PC-3 (cell line): ENCODE results near the gene KRT2. TPM values are rescaled to one million over a fixed set of nuclear protein-coding genes. Genes with fewer than 3 reads are reported as not detected.

Source experiments
- ATAC-seq: fragments of 200-7000 bp; cut with Tn5 transposase; 2 replicates; pipeline ENCODE4 v1.9.1; 2020; ENCODE audit warnings: mild to moderate bottlenecking, moderate library complexity
- BruUV-seq: library from RNA; stranded (reverse); fragments of 400-500 nt; replicated peaks from 2 replicates; lab custom pipeline; 2021; lab: Mats Ljungman, UMichigan
- CTCF ChIA-PET: fragments of 300-600 bp; sonication (Branson Sonifier 250); formaldehyde crosslinking; loops from one replicate; lab custom pipeline; 2022; ENCODE audit warnings: antibody characterized with exemption; lab: Charles Lee
- POLR2A ChIA-PET: fragments of 300-600 bp; sonication (Branson Sonifier 250); formaldehyde crosslinking; loops from one replicate; lab custom pipeline; 2022; ENCODE audit warnings: antibody characterized with exemption; ENCODE audit not compliant: unreplicated experiment; lab: Charles Lee
- DNase-seq: peaks from one replicate; pipeline ENCODE4 v3.0.0-alpha.2; 2015
- H2AFZ ChIP-seq: fragments of 300-600 bp; sonication (generic); 2 replicates; pipeline ENCODE4 v1.6.0; 2016; ENCODE audit warnings: antibody characterized with exemption, low read length
- H3F3A ChIP-seq: fragments of 300-600 bp; sonication (generic); one replicate; pipeline ENCODE4 v1.6.0; 2017; ENCODE audit warnings: antibody characterized with exemption, low read length, control low read depth, mild to moderate bottlenecking; ENCODE audit not compliant: unreplicated experiment
- H3K27ac ChIP-seq: fragments of 300-600 bp; sonication (generic); 2 replicates; pipeline ENCODE4 v1.5.1; 2016; ENCODE audit warnings: mild to moderate bottlenecking, low read length
- H3K27me3 ChIP-seq: fragments of 300-600 bp; sonication (generic); 2 replicates; pipeline ENCODE4 v1.6.1; 2016; ENCODE audit warnings: low read length, mixed read lengths
- H3K36me3 ChIP-seq: fragments of 300-600 bp; sonication (generic); 2 replicates; pipeline ENCODE4 v1.6.1; 2016; ENCODE audit warnings: low read depth, mixed run types, low read length, mixed read lengths
- H3K4me1 ChIP-seq: fragments of 300-600 bp; sonication (generic); 2 replicates; pipeline ENCODE4 v1.5.1; 2016; ENCODE audit warnings: low read length; ENCODE audit not compliant: insufficient read depth
- H3K4me2 ChIP-seq: fragments of 300-600 bp; sonication (generic); 2 replicates; pipeline ENCODE4 v1.6.0; 2016; ENCODE audit warnings: low read length
- H3K4me3 ChIP-seq: fragments of 300-600 bp; sonication (generic); 2 replicates; pipeline ENCODE4 v1.5.1; 2016; ENCODE audit warnings: mild to moderate bottlenecking, low read length, mixed read lengths
- H3K79me2 ChIP-seq: fragments of 300-600 bp; sonication (generic); 2 replicates; pipeline ENCODE4 v1.6.1; 2017; ENCODE audit warnings: low read length, mixed read lengths
- H3K9ac ChIP-seq: fragments of 300-600 bp; sonication (generic); 2 replicates; pipeline ENCODE4 v1.6.0; 2016; ENCODE audit warnings: mild to moderate bottlenecking, low read length
- H3K9me2 ChIP-seq: fragments of 300-600 bp; sonication (generic); replicated peaks from 2 replicates; pipeline ENCODE4 v1.6.1; 2016; ENCODE audit warnings: mixed run types, low read length, mixed read lengths
- H3K9me3 ChIP-seq: fragments of 300-600 bp; sonication (generic); 2 replicates; pipeline ENCODE4 v1.6.1; 2016; ENCODE audit warnings: low read length, mixed read lengths
- H4K20me1 ChIP-seq: fragments of 300-600 bp; sonication (generic); 2 replicates; pipeline ENCODE4 v1.6.1; 2016; ENCODE audit warnings: low read length, mixed read lengths
- CTCF ChIP-seq: fragments of 300-600 bp; sonication (generic); conservative IDR thresholded peaks from 2 replicates; pipeline ENCODE4 v1.5.1; 2017; ENCODE audit warnings: antibody characterized with exemption, low read depth, mild to moderate bottlenecking, low read length
- EZH2 ChIP-seq: fragments of 300-600 bp; sonication (generic); IDR thresholded peaks from one replicate; pipeline ENCODE4 v1.6.1; 2017; ENCODE audit warnings: antibody characterized with exemption, mild to moderate bottlenecking, low read length; ENCODE audit not compliant: unreplicated experiment
- EZH2phosphoT487 ChIP-seq: fragments of 300-600 bp; sonication (generic); IDR thresholded peaks from 2 replicates; pipeline ENCODE4 v1.6.1; 2018; ENCODE audit warnings: mild to moderate bottlenecking, antibody characterized with exemption, low read length, borderline replicate concordance
- intact Hi-C: fragments of 100-400 bp; cut with micrococcal nuclease; formaldehyde crosslinking; loops from 2 replicates; pipeline ENCODE4 v1.9.0; 2023
- total RNA-seq: library from RNA; depleted of rRNA; stranded (reverse); fragments of >200 nt; gene quantifications from 2 replicates; pipeline ENCODE4 v1.2.3, GENCODE V29; 2014

KRT2 gene
- total RNA-seq, 1 experiment from 2014 or later: not detected

- no peaks in the 10 kb centered on the region for H3K9me2 ChIP-seq
- H3K9me3 ChIP-seq: no peaks in the 10 kb centered on the region
- TF ChIP-seq EZH2: no peak
- intact Hi-C loops: no loop called here
- H3K27ac ChIP-seq: no peak overlapping the region
- H3K4me1 ChIP-seq: peaks cover 14% of the 10 kb centered on the region
- DNase-seq (no peak), ATAC-seq (no peak)
- peaks cover 39% of the 10 kb centered on the region for H3K27me3 ChIP-seq
- H2AFZ ChIP-seq: no peak overlapping the region
- no peaks in the 10 kb centered on the region for H3K79me2 ChIP-seq
- H3F3A ChIP-seq: no peaks in the 10 kb centered on the region
- H3K36me3 ChIP-seq: no peaks in the 10 kb centered on the region
- BruUV-seq: no TSS peak
- POLR2A ChIA-PET: no interaction called here
- H3K4me2 ChIP-seq: no peak overlapping the region
- H4K20me1 ChIP-seq: no peaks in the 10 kb centered on the region
- no peak overlapping the region for H3K4me3 ChIP-seq
- CTCF ChIA-PET: no interaction called here
- no peak overlapping the region for H3K9ac ChIP-seq
Observed at GRCh38 chr12:52689239-52689638, 37.2 kb upstream of the KRT2 start.

GRCh38 chr12:52688481-52688880, 36.5 kb upstream of the KRT2 start:
- peaks cover 14% of the 10 kb centered on the region for H3K4me1 ChIP-seq
- H2AFZ ChIP-seq: no peak overlapping the region
- TF ChIP-seq EZH2 (no peak), EZH2phosphoT487 (no peak), CTCF (no peak)
- no peaks in the 10 kb centered on the region for H3F3A ChIP-seq
- no TSS peak for BruUV-seq
- POLR2A ChIA-PET: no interaction called here
- no peaks in the 10 kb centered on the region for H4K20me1 ChIP-seq
- CTCF ChIA-PET: no interaction called here
- no peaks in the 10 kb centered on the region for H3K9me2 ChIP-seq
- H3K9ac ChIP-seq: no peak overlapping the region
- DNase-seq: no peak
- no peaks in the 10 kb centered on the region for H3K36me3 ChIP-seq
- no peak overlapping the region for H3K4me2 ChIP-seq
- no peak overlapping the region for H3K27ac ChIP-seq
- H3K4me3 ChIP-seq: no peak overlapping the region
- H3K79me2 ChIP-seq: no peaks in the 10 kb centered on the region
- H3K27me3 ChIP-seq: peaks cover 46% of the 10 kb centered on the region
- no peak for ATAC-seq
- H3K9me3 ChIP-seq: no peaks in the 10 kb centered on the region
- intact Hi-C loops: no loop called here

GRCh38 chr12:52687497-52688385, 35.7 kb upstream of the KRT2 start:
- no TSS peak for BruUV-seq
- Histone ChIP-seq H3K4me2 (peak overlapping the region; percentile 53), H3K9ac (no peak overlapping the region), H3K36me3 (no peaks in the 10 kb centered on the region), H3K27ac (0 out of 2 replicates have a peak overlapping the region, but pooled peaks have one; percentile 9), H2AFZ (0 out of 2 replicates have a peak overlapping the region, but pooled peaks have one; percentile 38), H3K27me3 (peaks cover 50% of the 10 kb centered on the region), H3K9me3 (no peaks in the 10 kb centered on the region), H3K4me3 (no peak overlapping the region), H3K79me2 (no peaks in the 10 kb centered on the region), H3K4me1 (peaks cover 14% of the 10 kb centered on the region), H3K9me2 (no peaks in the 10 kb centered on the region), H4K20me1 (no peaks in the 10 kb centered on the region), H3F3A (no peaks in the 10 kb centered on the region)
- TF ChIP-seq CTCF: no peak
- POLR2A ChIA-PET: no interaction called here
- ATAC-seq: peak; percentile 74
- DNase-seq: peak; percentile 80
- CTCF ChIA-PET: no interaction called here
- intact Hi-C loops: no loop called here
